Mesodermal cell (in vitro differentiated cells): ENCODE measurements around the gene ACIN1.

ENCODE experiments used
- H3K27ac ChIP-seq: 2 replicates; pipeline ENCODE4 v1.7.0; 2013; ENCODE audit warnings: mild to moderate bottlenecking, low read depth, low read length, moderate library complexity; ENCODE audit not compliant: severe bottlenecking
- H3K36me3 ChIP-seq: 2 replicates; pipeline ENCODE4 v1.7.1; 2013; ENCODE audit warnings: mild to moderate bottlenecking, low read length, moderate library complexity; ENCODE audit not compliant: control insufficient read depth, insufficient read depth
- H3K4me1 ChIP-seq: one replicate; pipeline ENCODE4 v1.7.1; 2013; ENCODE audit warnings: mild to moderate bottlenecking, low read length; ENCODE audit not compliant: insufficient read depth, control insufficient read depth, poor library complexity, severe bottlenecking
- H3K4me3 ChIP-seq: 2 replicates; pipeline ENCODE4 v1.7.0; 2013; ENCODE audit warnings: low read length, control low read depth, mild to moderate bottlenecking; ENCODE audit not compliant: insufficient read depth, poor library complexity, severe bottlenecking; ENCODE audit errors: extremely low read depth
- H3K9me3 ChIP-seq: 2 replicates; pipeline ENCODE4 v1.7.1; 2013; ENCODE audit warnings: mild to moderate bottlenecking, low read length, moderate library complexity; ENCODE audit not compliant: control insufficient read depth
- WGBS, 2 experiments: methylation state at CpG; one replicate each; pipeline ENCODE4 v1.1.5; 2013; ENCODE audit warnings: missing lambda C conversion rate in 2 of 2; ENCODE audit not compliant: insufficient coverage in 2 of 2; 5-methylcytosine and 5-hydroxymethylcytosine counted together

Gene ACIN1

DNA sequence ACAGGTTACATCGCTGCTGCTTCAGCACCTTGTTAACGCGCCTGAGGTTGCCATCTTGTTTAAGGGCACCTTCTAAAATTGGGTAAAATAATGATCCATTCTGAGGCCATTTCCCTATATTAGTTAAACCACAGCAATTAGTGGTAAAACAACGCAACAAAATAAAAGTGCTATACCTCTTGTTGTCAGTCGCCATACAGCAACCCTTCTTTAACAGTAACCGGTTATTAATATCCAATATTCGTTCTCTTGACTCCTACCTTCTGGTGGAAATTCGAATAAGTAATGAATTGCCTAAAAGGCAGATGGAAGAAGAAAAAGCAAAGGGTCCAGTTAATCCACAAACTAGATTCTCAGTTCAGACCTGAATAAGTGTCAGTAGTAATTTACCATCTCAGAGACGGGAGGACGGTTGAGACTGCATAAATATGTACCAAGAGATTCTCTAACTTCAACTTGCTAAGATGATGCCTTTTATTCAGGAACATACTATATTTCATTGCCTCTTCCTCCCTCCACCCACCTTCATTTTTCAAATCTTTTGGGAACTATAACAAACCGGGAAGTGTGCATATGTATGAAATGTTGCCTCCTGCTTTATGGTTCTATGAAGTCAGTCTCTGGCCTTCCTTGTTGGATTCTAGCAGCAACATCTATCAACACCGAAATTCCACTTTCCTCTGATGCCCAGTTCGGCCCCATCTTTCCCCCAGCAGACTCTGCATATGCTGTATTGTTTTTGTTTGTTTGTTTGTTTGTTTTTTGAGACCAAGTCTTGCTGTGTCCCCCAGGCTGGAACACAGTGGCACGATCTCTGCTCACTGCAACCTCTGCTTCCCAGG, 59.4 kb downstream of the ACIN1 start:
- 45 to 57% methylated on average over 6 to 7 of the region's 14 CpGs for WGBS, 2 experiments
- peak overlapping the region; percentile 96 for H3K4me3 ChIP-seq
- peak overlapping the region; percentile 98 for H3K27ac ChIP-seq
- H3K36me3 ChIP-seq: peaks cover 33% of the 10 kb centered on the region
- H3K4me1 ChIP-seq: peaks cover 5% of the 10 kb centered on the region
- H3K9me3 ChIP-seq: no peaks in the 10 kb centered on the region

DNA sequence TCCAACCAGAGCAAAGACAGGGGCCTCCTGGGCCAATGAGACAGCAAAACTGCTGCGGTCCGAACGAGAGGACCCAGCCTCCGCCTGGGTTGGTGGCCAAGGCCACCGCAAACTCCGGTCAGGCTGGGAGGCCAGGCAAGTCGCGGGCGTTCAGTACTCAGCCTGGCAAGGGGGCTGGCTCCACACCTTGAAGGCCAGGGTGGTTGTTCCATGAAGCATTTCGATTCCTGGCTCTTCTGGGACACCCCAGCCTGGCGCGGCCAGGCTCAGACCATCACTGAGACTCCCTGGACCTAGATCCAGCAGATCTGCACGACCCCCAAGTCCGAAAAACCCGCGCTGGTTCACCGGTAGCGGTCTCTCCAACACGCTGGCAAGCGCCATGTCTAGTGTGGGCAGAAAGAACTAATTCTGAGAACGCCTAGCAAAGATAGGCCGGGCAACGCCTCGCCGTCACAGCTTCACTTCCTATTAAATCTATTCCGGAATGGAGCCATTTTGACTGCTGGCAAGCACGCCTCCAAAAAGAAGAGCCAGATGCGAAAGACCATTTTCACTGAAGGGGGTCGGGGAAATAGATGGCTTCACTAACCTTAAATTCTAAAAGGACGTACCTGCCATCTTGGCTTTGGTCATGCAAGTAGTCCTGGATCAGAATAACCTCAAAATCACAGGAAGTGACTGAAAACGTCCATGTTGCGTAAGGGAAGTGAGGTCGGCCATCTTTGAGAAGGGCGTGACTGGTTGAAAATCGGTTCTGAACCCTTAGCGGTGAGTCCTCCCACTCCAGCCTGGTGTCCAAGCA, 60.2 kb downstream of the ACIN1 start, which contains the start of gene PSMB5:
Gene PSMB5 (minus strand): TSS at position 403 of the 805 bp plus-strand sequence. CDS start 19 bp downstream, at position 384.
- Histone ChIP-seq H3K4me3 (peak within 1 kb of the TSS; percentile 96), H3K4me1 (peaks cover 5% of the 10 kb centered on the region), H3K9me3 (no peaks in the 10 kb centered on the region), H3K27ac (peak within 1 kb of the TSS; percentile 98), H3K36me3 (peaks cover 40% of the 10 kb centered on the region)
- WGBS, 2 experiments: 0% methylated on average over 29 to 36 of the region's 36 CpGs

DNA sequence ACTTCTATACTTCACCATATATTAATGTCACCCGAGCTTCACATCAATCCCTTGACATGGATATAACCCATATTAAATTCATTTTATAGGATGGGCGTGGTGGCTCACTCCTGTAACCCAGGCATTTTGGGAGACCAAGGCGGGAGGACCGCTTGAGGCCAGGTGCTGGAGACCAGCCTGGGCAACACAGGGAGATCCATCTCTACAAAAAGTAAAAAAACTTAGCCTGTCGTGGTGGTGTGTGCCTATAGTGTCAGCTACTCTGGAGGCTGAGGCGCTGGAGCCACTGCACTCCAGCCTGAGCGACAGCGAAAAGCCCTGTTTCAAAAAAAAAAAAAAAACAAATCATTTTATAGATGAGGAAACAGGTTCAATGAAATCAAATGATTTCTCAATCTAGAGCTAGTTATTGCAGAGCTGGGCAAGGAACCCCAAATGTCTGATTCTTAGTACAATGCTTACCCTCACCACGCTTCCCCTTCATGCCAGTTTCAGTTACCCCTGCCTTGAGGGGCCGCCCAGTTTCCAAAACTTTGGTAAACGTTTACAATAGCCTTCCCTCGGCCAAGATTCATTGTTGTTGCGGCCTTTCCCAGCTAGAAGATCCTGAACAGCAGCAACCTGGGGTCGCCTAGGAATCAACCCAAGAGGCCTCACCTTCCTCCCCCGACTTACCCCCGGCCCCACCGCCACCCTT, 61.0 kb downstream of the ACIN1 start:
- Histone ChIP-seq H3K36me3 (peaks cover 47% of the 10 kb centered on the region), H3K27ac (peak overlapping the region; percentile 98), H3K4me1 (peaks cover 5% of the 10 kb centered on the region), H3K9me3 (no peaks in the 10 kb centered on the region), H3K4me3 (peak overlapping the region; percentile 96)
- WGBS, 2 experiments: 14 to 23% methylated on average over 8 to 10 of the region's 17 CpGs

DNA sequence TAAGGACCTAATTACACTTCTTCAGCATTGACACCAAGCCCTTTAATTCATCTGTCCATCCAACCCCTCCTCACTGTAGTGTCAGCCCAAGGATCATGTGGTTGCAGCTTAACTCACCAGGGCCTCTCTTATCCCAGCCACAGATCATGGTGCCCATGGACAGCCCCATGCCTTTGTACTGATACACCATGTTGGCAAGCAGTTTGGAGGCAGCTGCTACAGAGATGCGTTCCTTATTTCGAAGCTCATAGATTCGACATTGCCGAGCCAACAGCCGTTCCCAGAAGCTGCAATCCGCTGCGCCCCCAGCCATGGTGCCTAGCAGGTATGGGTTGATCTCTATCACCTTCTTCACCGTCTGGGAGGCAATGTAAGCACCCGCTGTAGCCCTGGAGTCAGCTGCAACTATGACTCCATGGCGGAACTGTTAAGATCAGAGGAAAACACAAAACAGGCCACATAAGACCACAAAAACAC, 61.6 kb downstream of the ACIN1 start:
- H3K4me1 ChIP-seq: peaks cover 5% of the 10 kb centered on the region
- 95 to 98% methylated on average over 9 to 10 of the region's 10 CpGs for WGBS, 2 experiments

DNA sequence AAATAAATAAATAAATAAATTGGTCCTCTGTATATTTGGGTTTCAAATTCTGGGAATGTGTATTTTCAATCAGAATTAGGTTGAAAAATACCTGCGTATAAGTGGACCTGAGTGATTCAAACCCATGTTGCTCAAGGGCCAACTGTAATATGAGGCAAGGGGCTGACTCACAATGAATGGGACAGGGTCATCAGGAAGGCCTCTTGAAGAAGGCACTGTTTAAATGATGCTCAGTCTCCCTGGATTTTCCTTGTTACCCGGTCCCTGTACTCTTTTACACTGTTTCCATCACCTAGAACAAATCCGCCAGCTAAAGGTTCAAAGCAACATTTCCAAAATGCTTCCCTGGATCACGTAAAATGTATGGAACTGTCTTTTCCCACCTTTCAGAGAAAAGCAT, 64.0 kb downstream of the ACIN1 start:
- peaks cover 8% of the 10 kb centered on the region for H3K4me1 ChIP-seq
- H3K9me3 ChIP-seq: no peaks in the 10 kb centered on the region
- H3K4me3 ChIP-seq: no peak overlapping the region
- H3K27ac ChIP-seq: no peak overlapping the region
- peaks cover 74% of the 10 kb centered on the region for H3K36me3 ChIP-seq
- 91 to 98% methylated on average over 4 of the region's 4 CpGs for WGBS, 2 experiments

More for the DNA sequence above, 61.6 kb downstream of the ACIN1 start:
- H3K9me3 ChIP-seq: no peaks in the 10 kb centered on the region
- H3K36me3 ChIP-seq: peaks cover 54% of the 10 kb centered on the region
- H3K4me3 ChIP-seq: peak overlapping the region; percentile 96
- H3K27ac ChIP-seq: peak overlapping the region; percentile 10

DNA sequence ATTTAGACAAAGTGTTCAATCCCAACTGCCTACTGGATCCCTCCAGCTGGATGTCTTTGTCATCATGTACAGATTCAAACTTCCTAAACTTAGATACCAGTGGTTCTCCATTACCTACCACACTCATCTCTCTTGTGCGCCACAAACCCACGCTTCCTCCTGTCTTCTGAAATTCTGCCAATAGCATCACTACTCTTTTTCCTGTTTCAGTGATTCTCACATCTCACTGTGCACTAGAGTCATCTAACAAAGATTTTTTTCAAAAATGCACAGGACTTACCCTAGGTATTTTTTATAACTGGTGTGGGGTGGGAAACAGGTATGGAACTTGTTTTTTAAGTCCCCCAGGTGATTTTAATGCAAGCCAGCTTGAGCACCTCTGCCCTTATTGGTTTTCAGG, 66.1 kb downstream of the ACIN1 start:
- no peaks in the 10 kb centered on the region for H3K9me3 ChIP-seq
- peaks cover 22% of the 10 kb centered on the region for H3K4me1 ChIP-seq
- H3K4me3 ChIP-seq: no peak overlapping the region
- H3K36me3 ChIP-seq: peaks cover 93% of the 10 kb centered on the region
- WGBS, 2 experiments: 90 to 100% methylated on average over 2 of the region's 2 CpGs
- H3K27ac ChIP-seq: no peak overlapping the region

DNA sequence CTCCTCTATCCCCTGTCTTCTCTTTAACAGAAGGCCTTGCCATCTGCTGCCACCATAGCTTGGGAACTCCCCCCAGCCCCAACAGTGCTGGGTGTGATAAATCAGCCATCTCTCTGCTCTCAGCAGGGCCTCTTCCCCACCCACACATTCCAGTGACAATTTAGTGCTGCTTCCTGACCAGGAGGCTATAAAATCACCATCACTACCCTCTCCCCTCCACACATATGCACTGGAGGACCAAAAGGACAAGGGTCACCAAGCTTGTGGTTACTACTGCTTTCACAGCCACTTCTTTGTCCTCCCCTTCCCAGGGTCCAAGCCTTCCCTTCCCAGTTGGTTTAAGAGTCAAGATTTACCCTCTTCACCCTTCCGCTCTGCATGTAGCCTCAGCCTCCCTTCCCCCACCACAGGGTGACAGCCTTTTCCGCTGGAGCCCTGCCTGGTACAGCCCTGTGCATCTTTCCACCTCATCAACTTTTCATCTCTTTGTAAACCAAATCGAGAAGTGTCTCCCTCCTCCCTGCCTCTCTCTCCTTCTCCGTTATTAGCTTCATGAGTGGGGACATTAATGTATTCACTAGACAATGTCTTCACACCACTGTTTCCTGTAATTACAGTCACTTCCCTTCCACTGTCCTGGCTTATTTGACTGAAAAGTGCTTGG, 69.7 kb downstream of the ACIN1 start:
- no peaks in the 10 kb centered on the region for H3K9me3 ChIP-seq
- peaks cover 75% of the 10 kb centered on the region for H3K36me3 ChIP-seq
- no peak overlapping the region for H3K4me3 ChIP-seq
- WGBS, 2 experiments: 68 to 77% methylated on average over 2 to 4 of the region's 4 CpGs
- peak overlapping the region; percentile 78 for H3K27ac ChIP-seq
- H3K4me1 ChIP-seq: peaks cover 17% of the 10 kb centered on the region

DNA sequence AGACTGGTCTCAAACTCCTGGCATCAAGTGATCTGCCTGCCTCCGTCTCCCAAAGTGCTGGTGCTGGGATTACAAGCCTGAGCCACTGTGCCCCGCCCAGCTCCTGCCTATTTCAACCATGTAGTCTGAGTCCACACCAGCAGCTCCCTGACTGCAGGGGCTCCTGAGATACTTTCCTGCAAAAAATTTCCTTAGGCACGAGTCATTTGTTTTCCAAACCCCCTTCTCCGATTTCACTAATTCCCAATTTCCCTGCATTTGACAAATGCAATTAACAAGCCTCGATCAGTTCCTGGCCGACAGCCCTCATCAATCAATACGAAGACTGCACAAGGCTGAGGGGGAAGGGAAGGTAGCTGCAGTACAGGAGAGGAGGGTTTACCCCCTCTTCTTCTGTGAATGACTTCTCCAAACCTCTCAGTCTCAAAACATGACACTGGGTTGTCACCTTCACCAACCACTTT, 70.3 kb downstream of the ACIN1 start:
- Histone ChIP-seq H3K4me1 (peaks cover 17% of the 10 kb centered on the region), H3K9me3 (no peaks in the 10 kb centered on the region), H3K36me3 (peaks cover 70% of the 10 kb centered on the region), H3K27ac (peak overlapping the region; percentile 78), H3K4me3 (no peak overlapping the region)
- WGBS, 2 experiments: 75 to 92% methylated on average over 1 to 2 of the region's 7 CpGs

DNA sequence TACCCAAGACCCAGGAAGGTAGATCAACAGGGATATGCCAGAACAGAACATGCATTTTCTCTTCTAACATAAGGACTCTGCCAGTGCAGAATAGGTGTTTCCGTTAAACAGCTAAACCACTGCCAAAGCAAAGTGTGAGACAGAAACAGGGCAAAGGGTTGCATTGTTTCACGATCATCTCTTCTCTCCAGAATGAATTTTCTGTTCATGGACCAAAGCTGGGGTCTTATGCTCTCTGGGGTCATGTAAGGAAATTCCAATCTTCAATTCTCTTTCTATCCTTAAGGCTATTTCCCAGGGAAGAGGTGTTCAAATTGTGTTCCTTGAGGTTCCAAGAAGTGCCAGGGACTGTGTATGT, 71.2 kb downstream of the ACIN1 start:
- H3K4me3 ChIP-seq: no peak overlapping the region
- peaks cover 61% of the 10 kb centered on the region for H3K36me3 ChIP-seq
- H3K27ac ChIP-seq: peak overlapping the region; percentile 10
- peaks cover 17% of the 10 kb centered on the region for H3K4me1 ChIP-seq
- H3K9me3 ChIP-seq: no peaks in the 10 kb centered on the region
- 95 to 100% methylated on average over 1 to 2 of the region's 2 CpGs for WGBS, 2 experiments
